ENCODE data around the gene SERINC1. TPM values are rescaled to one million over a fixed set of nuclear protein-coding genes. Genes with fewer than 3 reads are reported as not detected.

The SERINC1 gene
- total RNA-seq, 4 donors from 2014 or later: 52.2 to 137 (median 78.6) TPM

DNA sequence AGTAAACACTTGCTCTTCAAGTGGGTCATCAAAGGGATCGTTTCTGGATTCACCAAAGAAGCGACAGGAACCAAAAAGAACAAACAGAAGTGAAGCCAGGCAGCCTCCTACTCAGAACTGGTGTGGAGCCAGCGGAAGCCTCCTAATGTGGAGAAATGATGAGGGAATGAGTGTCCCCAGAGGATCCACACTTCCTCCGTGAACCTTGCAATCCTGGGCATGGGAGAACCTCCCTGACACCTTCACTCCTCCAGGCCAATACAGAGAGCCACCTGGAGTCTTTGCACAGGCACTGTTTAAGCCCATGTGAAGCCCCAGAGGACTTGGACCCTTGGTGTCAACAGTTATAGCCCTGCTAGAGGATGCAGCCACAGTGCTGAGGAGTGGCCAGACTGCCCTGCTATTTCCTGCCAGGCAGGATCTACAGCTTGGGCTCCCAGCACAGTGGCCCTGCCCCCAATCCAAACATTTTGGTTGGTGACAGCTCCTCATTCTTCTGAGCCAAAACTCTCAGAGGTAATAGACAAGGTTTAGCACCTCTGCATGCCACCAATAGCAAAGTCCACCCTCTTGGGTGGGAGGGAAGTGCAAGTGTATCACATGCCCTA is 23.2 kb upstream of the SERINC1 start:
- intact Hi-C loops (cut with DNase I): no loop called here
- peaks cover 0 to 12% (median 0%) of the 10 kb centered on the region in 3 donors for H3K4me1 ChIP-seq
- H3K27ac ChIP-seq: no peak overlapping the region
- no peak overlapping the region for H3K4me3 ChIP-seq
- TF ChIP-seq, protein P1, sequence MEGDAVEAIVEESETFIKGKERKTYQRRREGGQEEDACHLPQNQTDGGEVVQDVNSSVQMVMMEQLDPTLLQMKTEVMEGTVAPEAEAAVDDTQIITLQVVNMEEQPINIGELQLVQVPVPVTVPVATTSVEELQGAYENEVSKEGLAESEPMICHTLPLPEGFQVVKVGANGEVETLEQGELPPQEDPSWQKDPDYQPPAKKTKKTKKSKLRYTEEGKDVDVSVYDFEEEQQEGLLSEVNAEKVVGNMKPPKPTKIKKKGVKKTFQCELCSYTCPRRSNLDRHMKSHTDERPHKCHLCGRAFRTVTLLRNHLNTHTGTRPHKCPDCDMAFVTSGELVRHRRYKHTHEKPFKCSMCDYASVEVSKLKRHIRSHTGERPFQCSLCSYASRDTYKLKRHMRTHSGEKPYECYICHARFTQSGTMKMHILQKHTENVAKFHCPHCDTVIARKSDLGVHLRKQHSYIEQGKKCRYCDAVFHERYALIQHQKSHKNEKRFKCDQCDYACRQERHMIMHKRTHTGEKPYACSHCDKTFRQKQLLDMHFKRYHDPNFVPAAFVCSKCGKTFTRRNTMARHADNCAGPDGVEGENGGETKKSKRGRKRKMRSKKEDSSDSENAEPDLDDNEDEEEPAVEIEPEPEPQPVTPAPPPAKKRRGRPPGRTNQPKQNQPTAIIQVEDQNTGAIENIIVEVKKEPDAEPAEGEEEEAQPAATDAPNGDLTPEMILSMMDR (IDR thresholded peaks at IDR 0.05): no peak
- no peaks in the 10 kb centered on the region for H3K36me3 ChIP-seq
- WGBS, 2 donors: 70 to 82% methylated on average over 4 of the region's 4 CpGs
- peaks cover 0 to 32% (median 0%) of the 10 kb centered on the region in 3 donors for H3K9me3 ChIP-seq
- no peak for DNase-seq
- no peaks in the 10 kb centered on the region for H3K27me3 ChIP-seq

DNA sequence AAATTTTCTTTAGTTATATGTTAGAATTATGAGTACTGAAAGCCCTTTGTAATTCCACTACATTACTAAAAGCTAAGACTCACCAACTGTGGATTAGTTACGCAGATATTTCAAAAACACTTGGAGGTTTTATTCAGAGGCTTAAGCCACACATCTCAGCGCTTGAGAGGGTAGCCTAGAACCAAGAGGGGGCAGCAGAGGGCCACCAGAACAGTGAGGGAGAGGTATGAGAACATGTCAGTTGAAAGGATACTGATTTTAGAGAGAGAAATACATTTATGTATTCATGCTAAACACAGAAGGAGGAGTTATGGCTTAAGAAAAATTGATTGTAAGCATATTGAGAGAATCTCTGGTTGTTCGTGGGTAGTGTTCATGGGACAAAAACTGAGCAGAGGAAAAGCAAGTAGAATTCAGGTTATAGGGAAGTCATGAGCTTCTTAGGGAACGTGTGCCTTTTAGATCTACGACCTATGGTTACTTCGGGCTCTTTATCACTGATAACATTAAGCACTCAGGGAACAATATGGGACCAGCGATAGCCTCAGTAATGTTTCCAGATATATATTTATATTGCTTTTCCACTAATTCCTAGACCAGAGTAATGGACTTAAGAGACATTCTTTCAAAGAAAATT is 20.4 kb upstream of the SERINC1 start:
- Histone ChIP-seq H3K4me1 (peaks cover 0 to 12% (median 0%) of the 10 kb centered on the region in 3 donors), H3K27me3 (no peaks in the 10 kb centered on the region), H3K9me3 (peaks cover 0 to 17% (median 0%) of the 10 kb centered on the region in 3 donors), H3K27ac (no peak overlapping the region), H3K4me3 (no peak overlapping the region), H3K36me3 (no peaks in the 10 kb centered on the region)
- DNase-seq: no peak
- 30 to 37% methylated on average over 7 of the region's 7 CpGs for WGBS, 2 donors
- intact Hi-C loops (cut with DNase I): no loop called here
- TF ChIP-seq, protein P1 (IDR thresholded peaks at IDR 0.05): peak in 5 of 6 experiments; percentile 56 to 77 (median 74)
- TF ChIP-seq POLR2A (IDR thresholded peaks at IDR 0.05): no peak

DNA sequence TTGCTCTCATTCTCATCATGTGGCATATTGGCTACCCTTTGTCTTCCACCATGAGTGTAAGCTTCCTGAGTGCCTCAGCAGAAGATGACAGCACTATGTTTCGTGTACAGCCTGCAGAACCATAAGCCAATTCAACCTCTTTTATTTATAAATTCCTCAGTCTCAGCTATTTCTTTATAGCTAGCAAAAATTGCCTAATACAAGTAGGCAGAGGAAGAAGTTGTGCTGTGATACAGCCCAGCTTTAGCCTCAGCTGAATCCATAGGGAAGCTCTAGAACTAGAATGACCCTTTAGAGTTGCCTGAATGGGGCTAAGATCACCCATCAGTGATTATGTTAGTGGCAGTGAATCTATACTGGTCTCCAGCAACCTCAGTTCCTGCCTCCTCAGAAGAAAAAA is 19.0 kb upstream of the SERINC1 start:
- Histone ChIP-seq H3K27me3 (no peaks in the 10 kb centered on the region), H3K36me3 (no peaks in the 10 kb centered on the region), H3K4me3 (no peak overlapping the region), H3K4me1 (peaks cover 0 to 12% (median 0%) of the 10 kb centered on the region in 3 donors), H3K27ac (no peak overlapping the region), H3K9me3 (peaks cover 0 to 4% (median 0%) of the 10 kb centered on the region in 3 donors)
- DNase-seq: no peak
- WGBS, 2 donors: 75 to 77% methylated on average over 1 of the region's 1 CpG
- intact Hi-C loops (cut with DNase I): no loop called here
- TF ChIP-seq POLR2A (IDR thresholded peaks at IDR 0.05): no peak
- TF ChIP-seq, protein P1 (IDR thresholded peaks at IDR 0.05): no peak

DNA sequence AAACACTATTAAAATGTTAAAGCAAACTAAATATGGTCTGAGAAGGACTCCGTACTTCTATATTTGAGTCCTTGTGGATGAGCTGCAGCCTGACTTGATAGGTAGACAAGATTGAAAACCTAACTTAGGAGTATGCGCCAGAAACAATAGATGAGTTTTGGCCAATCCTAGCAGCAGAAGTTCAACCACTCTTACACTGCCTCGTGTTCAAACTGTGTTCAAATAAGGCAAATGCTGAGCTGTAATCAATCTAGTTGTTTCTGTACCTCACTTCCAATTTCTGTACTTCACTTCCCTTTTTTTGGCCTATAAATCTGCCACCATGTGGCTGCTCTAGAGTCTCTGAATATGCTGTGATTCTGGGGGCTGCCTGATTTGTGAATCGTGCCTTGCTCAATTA is 13.2 kb upstream of the SERINC1 start:
- H3K9me3 ChIP-seq: no peaks in the 10 kb centered on the region
- intact Hi-C loops (cut with DNase I): no loop called here
- DNase-seq: no peak
- no peaks in the 10 kb centered on the region for H3K36me3 ChIP-seq
- no peaks in the 10 kb centered on the region for H3K27me3 ChIP-seq
- no peak overlapping the region for H3K4me3 ChIP-seq
- H3K4me1 ChIP-seq: no peaks in the 10 kb centered on the region
- no peak for TF ChIP-seq POLR2A (IDR thresholded peaks at IDR 0.05)
- TF ChIP-seq, protein P1 (IDR thresholded peaks at IDR 0.05): no peak
- no peak overlapping the region for H3K27ac ChIP-seq
- WGBS, 2 donors: 65 to 73% methylated on average over 4 of the region's 4 CpGs

DNA sequence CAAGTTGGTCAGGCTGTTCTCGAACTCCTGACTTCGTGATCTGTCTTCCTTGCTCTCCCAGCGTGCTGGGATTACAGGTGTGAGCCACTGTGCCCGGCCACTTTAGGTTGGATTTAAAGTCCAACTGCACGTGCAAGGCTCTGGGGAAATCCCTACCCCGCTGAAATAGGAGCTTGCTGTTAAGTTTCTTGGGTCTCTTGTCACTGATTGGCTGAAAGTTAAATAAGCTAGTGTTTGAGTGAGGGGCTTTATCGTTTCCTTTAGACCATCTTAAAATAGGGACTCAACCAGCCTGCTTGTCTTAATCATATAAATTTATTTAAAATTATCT is 11.1 kb upstream of the SERINC1 start:
- no peak for TF ChIP-seq POLR2A (IDR thresholded peaks at IDR 0.05)
- TF ChIP-seq, protein P1 (IDR thresholded peaks at IDR 0.05): no peak
- H3K27me3 ChIP-seq: no peaks in the 10 kb centered on the region
- intact Hi-C loops (cut with DNase I): no loop called here
- H3K9me3 ChIP-seq: no peaks in the 10 kb centered on the region
- WGBS, 2 donors: 73 to 82% methylated on average over 7 of the region's 7 CpGs
- H3K36me3 ChIP-seq: no peaks in the 10 kb centered on the region
- H3K27ac ChIP-seq: no peak overlapping the region
- DNase-seq: no peak
- no peak overlapping the region for H3K4me3 ChIP-seq
- no peaks in the 10 kb centered on the region for H3K4me1 ChIP-seq

All from esophagus squamous epithelium (tissue), 5 donors.